K562 (cell line): Measurements from ENCODE around the gene NRXN2. TPM values are rescaled to one million over a fixed set of nuclear protein-coding genes. Genes with fewer than 3 reads are reported as not detected.

Experiments
- ARID2 ChIP-seq: fragments of 450-650 bp; IDR thresholded peaks from 2 replicates; pipeline ENCODE4 v1.6.1; 2017; ENCODE audit warnings: antibody characterized with exemption, mild to moderate bottlenecking
- CEBPZ ChIP-seq: fragments of 150-350 bp; IDR thresholded peaks from 2 replicates; pipeline ENCODE4 v1.6.1; 2014; ENCODE audit warnings: low read depth, mild to moderate bottlenecking, low read length, borderline replicate concordance
- CREB1 ChIP-seq, 2 experiments: sonication (generic) in 1 of 2; formaldehyde crosslinking in 1 of 2; IDR thresholded peaks; 2 replicates each; pipeline versions ENCODE4 v1.6.1 to v1.8.0; 2012 to 2022; ENCODE audit warnings: inconsistent platforms in 1 of 2, mild to moderate bottlenecking in 1 of 2, missing genetic modification reagents in 1 of 2, moderate library complexity in 1 of 2
- DEAF1 ChIP-seq: fragments of 450-650 bp; formaldehyde crosslinking; IDR thresholded peaks from 2 replicates; pipeline ENCODE4 v1.4.0; 2020; ENCODE audit warnings: mild to moderate bottlenecking, moderate library complexity
- GATA2 ChIP-seq: sonication (generic); formaldehyde crosslinking; IDR thresholded peaks from 2 replicates; pipeline ENCODE4 v1.4.0; 2020; ENCODE audit warnings: mild to moderate bottlenecking, missing genetic modification reagents
- GATAD2A ChIP-seq: fragments of 450-650 bp; IDR thresholded peaks from 2 replicates; pipeline ENCODE4 v1.6.1; 2017
- KLF10 ChIP-seq: fragments of 250-450 bp; sonication (Bioruptor Pico); IDR thresholded peaks from 2 replicates; pipeline ENCODE4 v1.6.1; 2021; ENCODE audit warnings: matching md5 sums
- MTA3 ChIP-seq: fragments of 450-650 bp; formaldehyde crosslinking; IDR thresholded peaks from 2 replicates; pipeline ENCODE4 v1.6.1; 2017; ENCODE audit warnings: mild to moderate bottlenecking, borderline replicate concordance
- NFATC3 ChIP-seq: fragments of 450-650 bp; IDR thresholded peaks from 2 replicates; pipeline ENCODE4 v1.6.1; 2017; ENCODE audit warnings: mild to moderate bottlenecking
- REST ChIP-seq, 2 experiments: fragments of 450-650 bp; formaldehyde crosslinking in 1 of 2; IDR thresholded peaks; 2 replicates each; pipeline versions ENCODE4 v1.4.0 to v1.6.1; 2014 to 2020; ENCODE audit warnings: mild to moderate bottlenecking in 2 of 2, borderline replicate concordance in 1 of 2, low read depth in 1 of 2
- SAFB ChIP-seq: fragments of 200-400 bp; formaldehyde crosslinking; IDR thresholded peaks from 2 replicates; pipeline ENCODE4 v1.6.1; 2017; ENCODE audit warnings: low read depth, low read length, borderline replicate concordance
- ZNF232 ChIP-seq: sonication (generic); formaldehyde crosslinking; IDR thresholded peaks from 2 replicates; pipeline ENCODE4 v1.8.0; 2022; ENCODE audit warnings: mild to moderate bottlenecking, missing genetic modification reagents
- ZNF445 ChIP-seq: fragments of 250-450 bp; sonication (Bioruptor Pico); IDR thresholded peaks from 2 replicates; pipeline ENCODE4 v1.4.0; 2020; ENCODE audit warnings: low read depth, mild to moderate bottlenecking, moderate library complexity
- ZSCAN32 ChIP-seq: fragments of 450-650 bp; formaldehyde crosslinking; IDR thresholded peaks from 2 replicates; pipeline ENCODE4 v1.4.0; 2020; ENCODE audit warnings: mild to moderate bottlenecking, moderate library complexity
- polyA plus RNA-seq, 8 experiments: library from polyadenylated mRNA; depleted of rRNA in 4 of 8; stranded (reverse) in 5 of 8; unstranded in 3 of 8; fragments of >200 nt; fragmentation: Nextera tagmentation in 2 of 8; fragmentation: Illumina TruSeq in 1 of 8; extraction: Ambion mirVana in 2 of 8; extraction: Trizol in 1 of 8; gene quantifications; 2 replicates each; pipeline versions ENCODE4 v1.2.1 to v1.2.3, GENCODE V29; 2011 to 2014; ENCODE audit warnings: inconsistent platforms in 1 of 8, missing spikeins in 1 of 8
- total RNA-seq, 7 experiments: library from RNA; depleted of rRNA in 6 of 7; stranded (reverse); fragments of >200 nt in 6 of 7; fragmentation: Illumina TruSeq in 2 of 7; extraction: Trizol in 2 of 7; gene quantifications; 2 replicates each; pipeline versions ENCODE4 v1.2.1 to v1.2.3, GENCODE V29; 2011 to 2021; ENCODE audit warnings: low replicate concordance in 1 of 7

Gene NRXN2
- total and polyA plus RNA-seq, 9 of the 15 experiments (the other 6 are each of a cell fraction or from before 2014, with no cell fraction given), result 0.07 to 0.47 (median 0.15) TPM; not detected in 4

GRCh38 chr11:64649291-64649697 lies 73.7 kb downstream of the NRXN2 start (continued):
- TF ChIP-seq KLF10 (CRISPR knock-in tag), result no peak
- TF ChIP-seq MTA3, result no peak
- TF ChIP-seq DEAF1 (CRISPR knock-in tag), result peak; percentile 66
- no peak for TF ChIP-seq NFATC3
- TF ChIP-seq CREB1 (IDR thresholded peaks at IDR 0.05), result no peak
- TF ChIP-seq CREB1 (CRISPR knock-in tag; IDR thresholded peaks at IDR 0.05), result 0 out of 2 replicates have a peak, but pooled peaks have one; percentile 22
- no peak for TF ChIP-seq GATAD2A
- TF ChIP-seq ZSCAN32 (CRISPR knock-in tag), result no peak
- no peak for TF ChIP-seq ZNF445 (CRISPR knock-in tag)
- TF ChIP-seq ZNF232 (CRISPR knock-in tag), result no peak
- peak; percentile 87 for TF ChIP-seq ARID2
- peak; percentile 90 for TF ChIP-seq REST (IDR thresholded peaks at IDR 0.05; ENCODE audit: borderline replicate concordance)
- TF ChIP-seq REST (CRISPR knock-in tag; IDR thresholded peaks at IDR 0.05; ENCODE audit: low read depth), result no peak
- TF ChIP-seq SAFB, result no peak
- no peak for TF ChIP-seq GATA2 (CRISPR knock-in tag)
- TF ChIP-seq CEBPZ, result no peak
